Activated T-helper 2 cell treated with anti-CD3 and anti-CD28 coated beads, Interferon-gamma antibody, Interleukin-2, Interleukin-4, amounts not matched to agents 10 μg/mL and 5 μg/mL and 100 μg/mL, durations not matched to agents 14 hours and 24 hours and 36 hours (primary cell): ENCODE results near the gene MAGEA12. TPM values are rescaled to one million over a fixed set of nuclear protein-coding genes. Genes with fewer than 3 reads are reported as not detected.
"Not testable (repeated sequence)": the region's sequence is repeated elsewhere in the genome, so short reads cannot be mapped to it uniquely, and the experiment has no call there.

Source experiments
- DNase-seq: peaks from one replicate; pipeline ENCODE4 v3.0.0; 2021; ENCODE audit warnings: low spot score
- H3K27ac Mint-ChIP-seq: one replicate; pipeline ENCODE4 v1.8.0; 2021; ENCODE audit warnings: mixed read lengths
- H3K27me3 Mint-ChIP-seq: one replicate; pipeline ENCODE4 v1.8.0; 2021; ENCODE audit warnings: low read depth, mixed read lengths
- H3K36me3 Mint-ChIP-seq: one replicate; pipeline ENCODE4 v1.8.0; 2021; ENCODE audit warnings: low read depth, mixed read lengths
- H3K4me1 Mint-ChIP-seq: one replicate; pipeline ENCODE4 v1.8.0; 2021; ENCODE audit warnings: low read depth, mixed read lengths
- H3K4me3 Mint-ChIP-seq: one replicate; pipeline ENCODE4 v1.8.0; 2021; ENCODE audit warnings: low read depth, mild to moderate bottlenecking, moderate library complexity, mixed read lengths
- H3K9me3 Mint-ChIP-seq: one replicate; pipeline ENCODE4 v1.8.0; 2021; ENCODE audit warnings: mixed read lengths
- intact Hi-C: fragments of 100-400 bp; cut with micrococcal nuclease; formaldehyde crosslinking; loops from one replicate; pipeline ENCODE4 v1.15.1; 2023
- total RNA-seq: library from RNA; stranded (reverse); gene quantifications from 2 replicates; pipeline ENCODE4 v1.2.3, GENCODE V29; 2022

The MAGEA12 gene
- total RNA-seq, 1 donor from 2014 or later: not detected

GRCh38 chrX:152736528-152736927, 3.0 kb downstream of the MAGEA12 start:
- H3K9me3 Mint-ChIP-seq, intact Hi-C loops, H3K27ac Mint-ChIP-seq, H3K4me1 Mint-ChIP-seq, H3K36me3 Mint-ChIP-seq, DNase-seq, H3K4me3 Mint-ChIP-seq, H3K27me3 Mint-ChIP-seq: not testable (repeated sequence)

DNA sequence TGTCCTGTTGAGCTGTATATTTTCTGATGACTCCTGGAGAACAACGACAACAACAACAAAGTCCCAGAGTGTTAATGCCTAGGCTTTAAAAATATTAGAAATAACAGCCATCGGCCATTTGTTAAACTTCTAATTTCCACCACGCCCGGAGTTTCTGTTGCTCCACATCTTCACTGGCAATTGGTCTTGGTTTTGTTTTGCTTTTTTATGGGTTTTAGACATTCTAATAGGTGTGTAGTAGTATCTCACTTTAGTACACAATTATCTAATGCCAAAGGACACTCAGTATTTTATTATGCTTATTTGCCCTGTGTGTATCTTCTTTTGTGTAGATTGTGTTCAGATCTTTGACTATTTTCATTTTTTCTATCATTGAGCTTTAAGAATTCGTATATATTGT, 5.0 kb downstream of the MAGEA12 start:
- no peaks in the 10 kb centered on the region for H3K27me3 Mint-ChIP-seq
- no peaks in the 10 kb centered on the region for H3K9me3 Mint-ChIP-seq
- no peak overlapping the region for H3K27ac Mint-ChIP-seq
- H3K4me1 Mint-ChIP-seq: no peaks in the 10 kb centered on the region
- H3K36me3 Mint-ChIP-seq: no peaks in the 10 kb centered on the region
- intact Hi-C loops: no loop called here
- no peak overlapping the region for H3K4me3 Mint-ChIP-seq
- DNase-seq: no peak

- H3K4me3 Mint-ChIP-seq, intact Hi-C loops, H3K27ac Mint-ChIP-seq: not testable (repeated sequence)
Measured at GRCh38 chrX:152753686-152754650, 20.4 kb downstream of the MAGEA12 start, which contains the start of gene MAGEA2. Gene MAGEA2, minus strand, starts transcription at chrX:152753842. Its CDS starts 2,479 bp downstream, at chrX:152751363.

DNA sequence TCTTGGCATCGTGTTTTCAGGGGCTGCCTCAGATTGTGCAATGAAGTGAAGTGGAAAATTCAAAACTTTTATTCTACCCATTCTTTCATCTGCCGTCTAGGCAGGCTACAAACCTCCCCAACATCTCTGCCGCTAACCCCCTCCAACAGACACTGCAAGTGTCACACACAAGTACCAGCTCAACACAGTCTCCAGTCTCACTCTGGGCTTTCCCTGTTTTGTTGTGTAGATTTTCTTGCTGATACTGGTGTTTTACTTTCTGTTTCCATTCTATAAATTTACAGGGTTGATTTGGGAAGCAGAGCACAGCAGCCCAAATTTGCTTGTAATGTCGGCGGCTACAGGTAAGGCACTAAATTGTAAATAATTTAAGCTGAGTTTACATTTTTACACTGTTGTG, 21.3 kb downstream of the MAGEA12 start:
- H3K36me3 Mint-ChIP-seq, H3K4me3 Mint-ChIP-seq, DNase-seq, H3K4me1 Mint-ChIP-seq, H3K9me3 Mint-ChIP-seq, intact Hi-C loops, H3K27ac Mint-ChIP-seq, H3K27me3 Mint-ChIP-seq: not testable (repeated sequence)

More at GRCh38 chrX:152753686-152754650, 20.4 kb downstream of the MAGEA12 start, which contains the start of gene MAGEA2:
- H3K4me1 Mint-ChIP-seq, H3K27me3 Mint-ChIP-seq, DNase-seq, H3K9me3 Mint-ChIP-seq, H3K36me3 Mint-ChIP-seq: not testable (repeated sequence)

DNA sequence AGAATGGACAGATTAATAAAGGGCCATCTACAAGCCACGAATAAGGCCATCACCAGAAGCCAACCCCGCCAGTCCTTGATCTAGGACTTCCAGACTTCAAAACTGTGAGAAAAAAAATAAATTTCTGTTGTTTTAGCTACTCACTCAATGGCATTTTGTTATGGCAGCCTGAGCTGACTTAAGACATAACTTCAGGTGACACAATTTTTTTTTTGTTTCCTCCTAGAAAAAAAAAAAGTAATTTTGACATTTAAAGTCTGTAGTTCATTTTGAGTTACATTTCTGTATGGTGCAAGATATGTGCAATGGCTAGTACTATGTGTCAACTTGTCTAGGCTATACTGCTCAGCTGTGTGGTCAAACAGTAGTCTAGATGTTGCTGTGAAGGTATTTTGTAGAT, 25.4 kb downstream of the MAGEA12 start, which contains the start of gene CSAG3:
Gene CSAG3 (plus strand): TSS at position 301 of the 400 bp plus-strand sequence.
- intact Hi-C loops, H3K9me3 Mint-ChIP-seq, DNase-seq, H3K4me3 Mint-ChIP-seq, H3K4me1 Mint-ChIP-seq, H3K36me3 Mint-ChIP-seq, H3K27ac Mint-ChIP-seq, H3K27me3 Mint-ChIP-seq: not testable (repeated sequence)

DNA sequence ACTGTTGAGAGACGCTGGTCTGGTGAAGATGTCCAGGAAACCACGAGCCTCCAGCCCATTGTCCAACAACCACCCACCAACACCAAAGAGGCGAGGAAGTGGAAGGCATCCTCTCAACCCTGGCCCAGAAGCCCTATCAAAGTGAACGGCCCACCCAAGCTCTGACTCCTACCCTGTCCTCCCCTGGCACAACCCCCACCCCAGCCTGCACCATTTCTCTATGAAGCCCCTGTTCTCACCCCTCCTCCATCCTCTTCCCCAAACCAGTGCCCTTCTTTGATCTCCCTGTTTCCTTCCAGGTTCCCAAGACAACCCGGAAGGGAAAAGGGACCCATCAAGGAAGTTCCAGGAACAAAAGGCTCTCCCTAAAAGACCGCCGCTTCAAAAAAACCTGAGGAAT, 26.0 kb downstream of the MAGEA12 start:
- DNase-seq, H3K27ac Mint-ChIP-seq, H3K27me3 Mint-ChIP-seq, intact Hi-C loops, H3K4me3 Mint-ChIP-seq, H3K4me1 Mint-ChIP-seq, H3K36me3 Mint-ChIP-seq, H3K9me3 Mint-ChIP-seq: not testable (repeated sequence)

DNA sequence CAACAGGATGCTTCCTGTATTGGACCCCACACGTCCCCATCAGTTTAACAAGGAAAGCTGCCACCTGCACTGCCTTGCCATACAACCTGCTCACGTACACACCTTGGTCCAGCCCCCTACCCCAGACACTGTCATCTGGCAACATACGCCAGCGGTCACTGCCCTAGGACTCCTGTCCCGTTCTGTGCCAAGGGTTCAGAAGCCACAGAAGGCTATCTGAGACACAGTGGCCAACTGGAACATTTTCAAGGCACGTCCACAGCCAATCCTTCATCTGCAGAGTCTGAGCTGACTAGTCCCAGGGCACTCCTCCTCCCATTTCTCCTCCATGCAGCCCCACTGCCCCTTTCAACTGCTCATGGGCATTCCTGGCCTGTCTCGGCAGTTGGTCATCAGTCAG, 28.0 kb downstream of the MAGEA12 start:
- H3K36me3 Mint-ChIP-seq, H3K4me1 Mint-ChIP-seq, H3K27me3 Mint-ChIP-seq, H3K4me3 Mint-ChIP-seq, H3K27ac Mint-ChIP-seq, DNase-seq, H3K9me3 Mint-ChIP-seq, intact Hi-C loops: not testable (repeated sequence)

GRCh38 chrX:152766562-152766961, 33.0 kb downstream of the MAGEA12 start:
- H3K27me3 Mint-ChIP-seq, DNase-seq, H3K4me3 Mint-ChIP-seq, H3K36me3 Mint-ChIP-seq, H3K27ac Mint-ChIP-seq, H3K9me3 Mint-ChIP-seq, H3K4me1 Mint-ChIP-seq, intact Hi-C loops: not testable (repeated sequence)

GRCh38 chrX:152769549-152770289, 36.2 kb downstream of the MAGEA12 start, which contains the start of gene MAGEA6:
Gene MAGEA6, minus strand, starts transcription at chrX:152769689. Its CDS starts 2,039 bp downstream, at chrX:152767650.
- H3K27me3 Mint-ChIP-seq, H3K4me1 Mint-ChIP-seq, H3K27ac Mint-ChIP-seq, intact Hi-C loops, H3K4me3 Mint-ChIP-seq, H3K36me3 Mint-ChIP-seq, DNase-seq, H3K9me3 Mint-ChIP-seq: not testable (repeated sequence)

GRCh38 chrX:152787062-152787461, 53.5 kb downstream of the MAGEA12 start:
- H3K27me3 Mint-ChIP-seq, H3K4me3 Mint-ChIP-seq, H3K27ac Mint-ChIP-seq, intact Hi-C loops, H3K36me3 Mint-ChIP-seq, H3K4me1 Mint-ChIP-seq, DNase-seq, H3K9me3 Mint-ChIP-seq: not testable (repeated sequence)
